HepG2 (cell line): Measurements from ENCODE around the gene CHD9. TPM values are rescaled to one million over a fixed set of nuclear protein-coding genes. Genes with fewer than 3 reads are reported as not detected.

Experiments used
- DPF2 ChIP-seq: sonication (generic); formaldehyde crosslinking; IDR thresholded peaks from 2 replicates; pipeline ENCODE4 v1.4.0; 2020; ENCODE audit warnings: mild to moderate bottlenecking, low read depth, missing genetic modification reagents, borderline replicate concordance
- ETV5 ChIP-seq: IDR thresholded peaks from 2 replicates; pipeline ENCODE4 v1.6.1; 2018; ENCODE audit warnings: missing biosample characterization, missing genetic modification reagents, inconsistent platforms, borderline replicate concordance
- FOSL2 ChIP-seq: sonication (generic); formaldehyde crosslinking; IDR thresholded peaks from 2 replicates; pipeline ENCODE4 v1.4.0; 2020; ENCODE audit warnings: missing genetic modification reagents
- FOXC1 ChIP-seq: sonication (generic); formaldehyde crosslinking; IDR thresholded peaks from 2 replicates; pipeline ENCODE4 v1.8.0; 2022; ENCODE audit warnings: mild to moderate bottlenecking, missing genetic modification reagents, borderline replicate concordance
- HNF4A ChIP-seq: sonication (generic); formaldehyde crosslinking; IDR thresholded peaks from 2 replicates; pipeline ENCODE4 v1.4.0; 2020; ENCODE audit warnings: missing genetic modification reagents
- PRDM15 ChIP-seq: sonication (generic); formaldehyde crosslinking; IDR thresholded peaks from 2 replicates; pipeline ENCODE4 v1.4.0; 2020; ENCODE audit warnings: missing genetic modification reagents
- RCOR2 ChIP-seq: IDR thresholded peaks from 2 replicates; pipeline ENCODE4 v1.6.1; 2016; ENCODE audit warnings: missing biosample characterization, missing genetic modification reagents
- SIN3A ChIP-seq: IDR thresholded peaks from 2 replicates; pipeline ENCODE4 v1.6.1; 2011; ENCODE audit warnings: low read depth, mild to moderate bottlenecking, control low read depth, low read length, borderline replicate concordance
- SSRP1 ChIP-seq: IDR thresholded peaks from 2 replicates; pipeline ENCODE4 v1.6.1; 2016; ENCODE audit warnings: control low read depth
- ZBTB8A ChIP-seq: sonication (generic); formaldehyde crosslinking; IDR thresholded peaks from 2 replicates; pipeline ENCODE4 v1.4.0; 2020; ENCODE audit warnings: mild to moderate bottlenecking, low read depth, missing genetic modification reagents, borderline replicate concordance
- ZNF235 ChIP-seq: sonication (generic); formaldehyde crosslinking; IDR thresholded peaks from 2 replicates; pipeline ENCODE4 v1.8.1; 2023; ENCODE audit warnings: mild to moderate bottlenecking, missing genetic modification reagents, borderline replicate concordance
- ZNF333 ChIP-seq: sonication (generic); formaldehyde crosslinking; IDR thresholded peaks from 2 replicates; pipeline ENCODE4 v1.4.0; 2020; ENCODE audit warnings: mild to moderate bottlenecking, missing genetic modification reagents, borderline replicate concordance
- ZNF530 ChIP-seq: sonication (generic); formaldehyde crosslinking; IDR thresholded peaks from 2 replicates; pipeline ENCODE4 v1.5.0; 2020; ENCODE audit warnings: low read depth, mild to moderate bottlenecking, missing genetic modification reagents
- polyA plus RNA-seq, 8 experiments: library from polyadenylated mRNA; depleted of rRNA in 3 of 8; stranded (reverse) in 7 of 8; unstranded in 1 of 8; fragments of >200 nt; fragmentation: Illumina TruSeq in 4 of 8; extraction: Trizol in 4 of 8; gene quantifications; 2 replicates each; pipeline versions ENCODE4 v1.2.1 to v1.2.3, GENCODE V29; 2011 to 2016; ENCODE audit warnings: low read depth in 4 of 8, missing spikeins in 1 of 8, mixed read lengths in 1 of 8; ENCODE audit not compliant: insufficient read depth in 1 of 8
- total RNA-seq, 5 experiments: library from RNA; depleted of rRNA; stranded (reverse); fragments of >200 nt; fragmentation: Illumina TruSeq; extraction: Trizol; gene quantifications; 2 replicates each; pipeline ENCODE4 v1.2.3, GENCODE V29; 2016; ENCODE audit warnings: low read depth in 1 of 5
- TF ChIP-seq, protein P1 (sequence below): sonication (generic); formaldehyde crosslinking; IDR thresholded peaks from 2 replicates; pipeline ENCODE4 v1.5.0; 2020; ENCODE audit warnings: mild to moderate bottlenecking, missing genetic modification reagents
- TF ChIP-seq, protein P2 (sequence below): sonication (generic); formaldehyde crosslinking; IDR thresholded peaks from 2 replicates; pipeline ENCODE4 v1.5.0; 2020; ENCODE audit warnings: mild to moderate bottlenecking, missing genetic modification reagents, moderate library complexity
- TF ChIP-seq, protein P3 (sequence below): sonication (generic); formaldehyde crosslinking; conservative IDR thresholded peaks from 2 replicates; pipeline ENCODE4 v1.8.0; 2022; ENCODE audit warnings: mild to moderate bottlenecking, moderate library complexity, missing genetic modification reagents

CHD9 gene
- total and polyA plus RNA-seq, 2 of the 13 experiments (the other 11 are each of a cell fraction or from before 2014, with no cell fraction given) = 23.4 to 27.7 TPM

DNA sequence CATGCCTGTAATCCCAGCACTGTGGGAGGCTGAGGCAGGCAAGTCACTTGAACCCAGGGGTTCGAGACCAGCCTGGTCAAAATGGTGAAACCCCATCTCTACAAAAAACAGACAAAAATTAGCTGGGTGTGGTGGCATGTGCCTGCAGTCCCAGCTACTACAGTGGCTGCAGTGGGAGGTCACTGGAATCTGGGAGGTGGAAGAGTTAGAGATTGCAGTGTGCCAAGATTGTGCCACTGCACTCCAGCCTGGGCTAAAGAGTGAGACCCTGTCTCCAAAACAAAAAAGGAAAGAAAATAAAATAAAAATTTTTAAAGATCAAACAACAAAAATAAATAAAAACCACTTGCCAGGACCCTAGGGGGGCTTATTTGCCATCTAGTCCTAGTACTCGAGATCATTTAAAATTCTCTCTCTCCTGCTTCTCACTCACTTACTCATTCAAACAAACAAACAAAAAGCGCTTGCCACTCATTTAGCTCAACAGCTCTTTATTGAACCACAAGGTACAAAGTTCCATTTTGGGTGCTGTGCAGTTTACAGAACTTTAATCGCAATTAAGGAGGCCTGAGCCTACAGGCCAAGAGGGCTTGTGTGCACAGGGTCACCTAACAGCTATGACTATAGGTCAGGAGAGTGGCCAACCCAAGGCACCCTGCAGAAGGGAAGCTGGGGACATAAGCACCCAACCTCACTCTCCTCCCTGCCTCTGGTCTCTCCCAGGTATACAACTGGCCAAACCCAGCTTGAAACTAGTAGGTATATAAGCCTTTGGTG, 6.5 kb upstream of the CHD9 start (continued):
- TF ChIP-seq, protein P1, sequence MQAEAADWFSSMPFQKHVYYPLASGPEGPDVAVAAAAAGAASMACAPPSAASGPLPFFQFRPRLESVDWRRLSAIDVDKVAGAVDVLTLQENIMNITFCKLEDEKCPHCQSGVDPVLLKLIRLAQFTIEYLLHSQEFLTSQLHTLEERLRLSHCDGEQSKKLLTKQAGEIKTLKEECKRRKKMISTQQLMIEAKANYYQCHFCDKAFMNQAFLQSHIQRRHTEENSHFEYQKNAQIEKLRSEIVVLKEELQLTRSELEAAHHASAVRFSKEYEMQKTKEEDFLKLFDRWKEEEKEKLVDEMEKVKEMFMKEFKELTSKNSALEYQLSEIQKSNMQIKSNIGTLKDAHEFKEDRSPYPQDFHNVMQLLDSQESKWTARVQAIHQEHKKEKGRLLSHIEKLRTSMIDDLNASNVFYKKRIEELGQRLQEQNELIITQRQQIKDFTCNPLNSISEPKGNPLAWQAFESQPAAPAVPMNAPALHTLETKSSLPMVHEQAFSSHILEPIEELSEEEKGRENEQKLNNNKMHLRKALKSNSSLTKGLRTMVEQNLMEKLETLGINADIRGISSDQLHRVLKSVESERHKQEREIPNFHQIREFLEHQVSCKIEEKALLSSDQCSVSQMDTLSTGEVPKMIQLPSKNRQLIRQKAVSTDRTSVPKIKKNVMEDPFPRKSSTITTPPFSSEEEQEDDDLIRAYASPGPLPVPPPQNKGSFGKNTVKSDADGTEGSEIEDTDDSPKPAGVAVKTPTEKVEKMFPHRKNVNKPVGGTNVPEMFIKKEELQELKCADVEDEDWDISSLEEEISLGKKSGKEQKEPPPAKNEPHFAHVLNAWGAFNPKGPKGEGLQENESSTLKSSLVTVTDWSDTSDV (CRISPR knock-in tag) = no peak
- no peak; the same call in 1 of the 2 replicates for TF ChIP-seq FOXC1
- no peak for TF ChIP-seq ZNF333 (CRISPR knock-in tag)
- TF ChIP-seq PRDM15 (CRISPR knock-in tag) = no peak
- no peak; the same call in 1 of the 2 replicates for TF ChIP-seq SIN3A
- TF ChIP-seq, protein P2, sequence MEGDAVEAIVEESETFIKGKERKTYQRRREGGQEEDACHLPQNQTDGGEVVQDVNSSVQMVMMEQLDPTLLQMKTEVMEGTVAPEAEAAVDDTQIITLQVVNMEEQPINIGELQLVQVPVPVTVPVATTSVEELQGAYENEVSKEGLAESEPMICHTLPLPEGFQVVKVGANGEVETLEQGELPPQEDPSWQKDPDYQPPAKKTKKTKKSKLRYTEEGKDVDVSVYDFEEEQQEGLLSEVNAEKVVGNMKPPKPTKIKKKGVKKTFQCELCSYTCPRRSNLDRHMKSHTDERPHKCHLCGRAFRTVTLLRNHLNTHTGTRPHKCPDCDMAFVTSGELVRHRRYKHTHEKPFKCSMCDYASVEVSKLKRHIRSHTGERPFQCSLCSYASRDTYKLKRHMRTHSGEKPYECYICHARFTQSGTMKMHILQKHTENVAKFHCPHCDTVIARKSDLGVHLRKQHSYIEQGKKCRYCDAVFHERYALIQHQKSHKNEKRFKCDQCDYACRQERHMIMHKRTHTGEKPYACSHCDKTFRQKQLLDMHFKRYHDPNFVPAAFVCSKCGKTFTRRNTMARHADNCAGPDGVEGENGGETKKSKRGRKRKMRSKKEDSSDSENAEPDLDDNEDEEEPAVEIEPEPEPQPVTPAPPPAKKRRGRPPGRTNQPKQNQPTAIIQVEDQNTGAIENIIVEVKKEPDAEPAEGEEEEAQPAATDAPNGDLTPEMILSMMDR = no peak
- TF ChIP-seq RCOR2 (CRISPR knock-in tag) = no peak
- TF ChIP-seq ZBTB8A (CRISPR knock-in tag) = no peak
- TF ChIP-seq FOSL2 (CRISPR knock-in tag) = peak; percentile 76
- no peak for TF ChIP-seq SSRP1 (CRISPR knock-in tag)
- no peak; the same call in 1 of the 2 replicates for TF ChIP-seq ETV5 (CRISPR knock-in tag)
- no peak for TF ChIP-seq ZNF235
- TF ChIP-seq, protein P3, sequence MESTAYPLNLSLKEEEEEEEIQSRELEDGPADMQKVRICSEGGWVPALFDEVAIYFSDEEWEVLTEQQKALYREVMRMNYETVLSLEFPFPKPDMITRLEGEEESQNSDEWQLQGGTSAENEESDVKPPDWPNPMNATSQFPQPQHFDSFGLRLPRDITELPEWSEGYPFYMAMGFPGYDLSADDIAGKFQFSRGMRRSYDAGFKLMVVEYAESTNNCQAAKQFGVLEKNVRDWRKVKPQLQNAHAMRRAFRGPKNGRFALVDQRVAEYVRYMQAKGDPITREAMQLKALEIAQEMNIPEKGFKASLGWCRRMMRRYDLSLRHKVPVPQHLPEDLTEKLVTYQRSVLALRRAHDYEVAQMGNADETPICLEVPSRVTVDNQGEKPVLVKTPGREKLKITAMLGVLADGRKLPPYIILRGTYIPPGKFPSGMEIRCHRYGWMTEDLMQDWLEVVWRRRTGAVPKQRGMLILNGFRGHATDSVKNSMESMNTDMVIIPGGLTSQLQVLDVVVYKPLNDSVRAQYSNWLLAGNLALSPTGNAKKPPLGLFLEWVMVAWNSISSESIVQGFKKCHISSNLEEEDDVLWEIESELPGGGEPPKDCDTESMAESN (CRISPR knock-in tag) = no peak
- peak; percentile 79; the same call in 1 of the 2 replicates for TF ChIP-seq DPF2 (CRISPR knock-in tag)
- TF ChIP-seq HNF4A (CRISPR knock-in tag) = peak; percentile 95
- no peak for TF ChIP-seq ZNF530
